SK-N-MC (cell line): Measurements from ENCODE around the gene PITPNC1.

Experiments used
- EZH2 ChIP-seq: fragments of 200-600 bp; sonication (generic); IDR thresholded peaks from one replicate; pipeline ENCODE4 v1.6.1; 2017; ENCODE audit warnings: antibody characterized with exemption
- FOXP2 ChIP-seq: optimal IDR thresholded peaks from 2 replicates; pipeline ENCODE3; 2011; ENCODE audit warnings: mild to moderate bottlenecking, moderate library complexity; ENCODE audit not compliant: insufficient read depth; ENCODE audit errors: extremely low read length, control extremely low read depth
- POLR2AphosphoS5 ChIP-seq: IDR thresholded peaks from 2 replicates; pipeline ENCODE4 v1.6.1; 2012; ENCODE audit warnings: mild to moderate bottlenecking, low read depth, low read length, borderline replicate concordance

- TF ChIP-seq EZH2 (no peak), POLR2AphosphoS5 (no peak), FOXP2 (no peak)
Observed at GRCh38 chr17:67379251-67379630, 2.2 kb downstream of the PITPNC1 start.
